Heart right ventricle (tissue), 16 donors: ENCODE measurements around the gene ELMO1. TPM values are rescaled to one million over a fixed set of nuclear protein-coding genes. Genes with fewer than 3 reads are reported as not detected.

ENCODE experiments used
- ATAC-seq, 8 donors: fragments of 200-7000 bp; cut with Tn5 transposase; one replicate each; pipeline ENCODE4 v1.9.1; 2020; ENCODE audit warnings: mild to moderate bottlenecking in 8 of 8, moderate library complexity in 8 of 8, moderate number of reproducible peaks in 1 of 8
- DNase-seq, 2 donors: peaks; one replicate each; pipeline ENCODE4 v3.0.0-alpha.2; 2020
- H3K27ac ChIP-seq, 10 donors: fragments of 200-600 bp; sonication (generic) in 2 of 10; one replicate each; pipeline versions ENCODE4 v1.5.0 to v1.8.0; 2020 to 2022; ENCODE audit warnings: mild to moderate bottlenecking in 3 of 10
- H3K27me3 ChIP-seq, 7 donors: fragments of 200-600 bp; one replicate each; pipeline ENCODE4 v1.8.0; 2021 to 2022; ENCODE audit warnings: mild to moderate bottlenecking in 2 of 7
- H3K36me3 ChIP-seq, 9 donors: fragments of 200-600 bp; sonication (generic) in 1 of 9; one replicate each; pipeline versions ENCODE4 v1.5.0 to v1.8.0; 2020 to 2022; ENCODE audit warnings: mild to moderate bottlenecking in 2 of 9
- H3K4me1 ChIP-seq, 9 donors: fragments of 200-600 bp; sonication (generic) in 1 of 9; one replicate each; pipeline versions ENCODE4 v1.5.0 to v1.8.0; 2020 to 2022; ENCODE audit warnings: mild to moderate bottlenecking in 4 of 9
- H3K4me3 ChIP-seq, 10 donors: fragments of 200-600 bp; sonication (generic) in 2 of 10; one replicate each; pipeline versions ENCODE4 v1.5.0 to v1.8.0; 2020 to 2022; ENCODE audit warnings: mild to moderate bottlenecking in 7 of 10, moderate library complexity in 2 of 10
- H3K9me3 ChIP-seq, 11 donors: fragments of 200-600 bp in 10 of 11; sonication (generic) in 2 of 11; one replicate each; pipeline versions ENCODE4 v1.5.0 to v1.8.0; 2013 to 2022; ENCODE audit warnings: mild to moderate bottlenecking in 2 of 11, control low read depth in 1 of 11, moderate library complexity in 1 of 11
- WGBS, 2 donors: extraction: QIAGEN DNeasy Blood & Tissue Kit; methylation state at CpG; one replicate each; pipeline ENCODE4 v1.1.7; 2013; ENCODE audit warnings: inconsistent platforms in 1 of 2; 5-methylcytosine and 5-hydroxymethylcytosine counted together
- intact Hi-C, 10 donors: fragments of 100-400 bp; cut with DNase I; formaldehyde crosslinking; loops; one replicate each; pipeline versions ENCODE4 v1.11.1 to v1.14.2; 2022
- polyA plus RNA-seq, 2 donors: library from polyadenylated mRNA; stranded (reverse); fragments of 200-250 nt; gene quantifications; one replicate each; pipeline ENCODE4 v1.2.3, GENCODE V29; 2013
- total RNA-seq, 10 donors: library from RNA; stranded (reverse); fragmentation: NEBNext Ultra II Directional in 3 of 10; extraction: Animal tissue kit (Norgen Biotek cat#: 25700) in 3 of 10; gene quantifications; one replicate each; pipeline versions ENCODE4 v1.2.1 to v1.2.4, GENCODE V29; 2021 to 2023
- TF ChIP-seq, protein P1 (sequence below), 9 donors: fragments of 200-600 bp; sonication (generic) in 2 of 9; IDR thresholded peaks; one replicate each; pipeline versions ENCODE4 v1.5.0 to v1.8.0; 2021 to 2022; ENCODE audit warnings: antibody characterized with exemption in 9 of 9, mild to moderate bottlenecking in 5 of 9, moderate library complexity in 1 of 9
- donor health status: Arrhythmogenic right ventricular cardiomyopathy.
- donor health status: ischemic (EF 13 %, LVEDD 7.1; RV severe dilation, severe dysfunction).
- donor health status: healthy with polysubstance abuse.
- donor health status: DM: no; HTN: yes; CAD: no.
- donor health status: DM: no; HTN: no; CAD: no.
- donor health status: ischemic (EF 25% LVEDD 6.9; RV normal size, moderate dysfunction).
- donor health status: ischemic (EF 25% LVEDD 5.7; RV mildly dilated, moderate dysfunction).
- donor health status: healthy.
- donor health status: DM: yes; HTN: yes; CAD: no.
- donor health status: Ischemic cardiomyopathy.
- donor health status: ischemic (EF 35%, LVEDD 5.7; RV mildly dilated, moderate dysfunction).
- donor health status: nonischemic (EF 11% LVEDD 7.7; RV severe dilation, severe dysfunction).
- donor health status: DM: yes; HTN: yes; CAD: no.
- donor health status: PGD.
- donor health status: ischemic (EF 29% LVEDD 5.4; RV normal size, mild dysfunction).
- donor health status: nonischemic (EF 23%, LVEDD 6.1; RV moderate dilation, normal function).

ELMO1 gene
- total and polyA plus RNA-seq, 12 donors: 8.5 to 18.0 (median 13.9) TPM

DNA sequence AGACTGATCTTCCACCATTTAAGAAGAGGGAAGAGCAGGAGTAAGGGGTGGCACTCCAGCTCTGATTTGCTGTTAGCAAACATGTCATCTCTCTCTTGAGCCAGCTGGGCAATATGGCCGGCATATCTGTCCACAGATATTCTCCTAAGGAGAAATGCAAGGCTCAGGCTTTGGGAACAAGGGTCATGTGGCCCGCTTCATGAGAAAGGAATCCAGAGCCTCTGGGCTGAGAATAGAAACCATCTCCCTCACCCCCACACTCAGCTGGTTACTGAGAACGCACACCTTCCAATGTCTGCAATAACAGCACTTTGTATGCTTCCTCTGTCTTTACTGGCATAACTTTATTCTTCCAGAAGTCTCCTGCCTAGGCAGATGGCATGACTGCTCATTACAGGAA is 171.2 kb downstream of the ELMO1 start:
- intact Hi-C loops: no loop called here
- Histone ChIP-seq H3K9me3 (peaks cover 0 to 3% (median 0%) of the 10 kb centered on the region in 11 donors), H3K27ac (no peak overlapping the region), H3K4me1 (peaks cover 0 to 43% (median 16%) of the 10 kb centered on the region in 9 donors), H3K36me3 (no peaks in the 10 kb centered on the region), H3K27me3 (no peaks in the 10 kb centered on the region), H3K4me3 (no peak overlapping the region)
- WGBS, 2 donors: 60 to 76% methylated on average over 3 of the region's 3 CpGs
- TF ChIP-seq, protein P1, sequence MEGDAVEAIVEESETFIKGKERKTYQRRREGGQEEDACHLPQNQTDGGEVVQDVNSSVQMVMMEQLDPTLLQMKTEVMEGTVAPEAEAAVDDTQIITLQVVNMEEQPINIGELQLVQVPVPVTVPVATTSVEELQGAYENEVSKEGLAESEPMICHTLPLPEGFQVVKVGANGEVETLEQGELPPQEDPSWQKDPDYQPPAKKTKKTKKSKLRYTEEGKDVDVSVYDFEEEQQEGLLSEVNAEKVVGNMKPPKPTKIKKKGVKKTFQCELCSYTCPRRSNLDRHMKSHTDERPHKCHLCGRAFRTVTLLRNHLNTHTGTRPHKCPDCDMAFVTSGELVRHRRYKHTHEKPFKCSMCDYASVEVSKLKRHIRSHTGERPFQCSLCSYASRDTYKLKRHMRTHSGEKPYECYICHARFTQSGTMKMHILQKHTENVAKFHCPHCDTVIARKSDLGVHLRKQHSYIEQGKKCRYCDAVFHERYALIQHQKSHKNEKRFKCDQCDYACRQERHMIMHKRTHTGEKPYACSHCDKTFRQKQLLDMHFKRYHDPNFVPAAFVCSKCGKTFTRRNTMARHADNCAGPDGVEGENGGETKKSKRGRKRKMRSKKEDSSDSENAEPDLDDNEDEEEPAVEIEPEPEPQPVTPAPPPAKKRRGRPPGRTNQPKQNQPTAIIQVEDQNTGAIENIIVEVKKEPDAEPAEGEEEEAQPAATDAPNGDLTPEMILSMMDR (IDR thresholded peaks at IDR 0.05): no peak
- DNase-seq (no peak), ATAC-seq (no peak)

GRCh38 chr7:37275078-37275710 is 173.5 kb downstream of the ELMO1 start:
- H3K4me1 ChIP-seq: peaks cover 0 to 29% (median 8%) of the 10 kb centered on the region in 9 donors
- peaks cover 0 to 3% (median 0%) of the 10 kb centered on the region in 11 donors for H3K9me3 ChIP-seq
- ATAC-seq (peak in 1 of 8 donors; percentile 24), DNase-seq (no peak)
- H3K36me3 ChIP-seq: peaks cover 0 to 8% (median 0%) of the 10 kb centered on the region in 9 donors
- H3K27me3 ChIP-seq: no peaks in the 10 kb centered on the region
- intact Hi-C loops: no loop called here
- TF ChIP-seq, protein P1 (IDR thresholded peaks at IDR 0.05): no peak
- no peak overlapping the region for H3K4me3 ChIP-seq
- H3K27ac ChIP-seq: peak overlapping the region in 2 of 10 donors; percentile 8 to 51
- WGBS, 2 donors: 64 to 74% methylated on average over 5 of the region's 5 CpGs

DNA sequence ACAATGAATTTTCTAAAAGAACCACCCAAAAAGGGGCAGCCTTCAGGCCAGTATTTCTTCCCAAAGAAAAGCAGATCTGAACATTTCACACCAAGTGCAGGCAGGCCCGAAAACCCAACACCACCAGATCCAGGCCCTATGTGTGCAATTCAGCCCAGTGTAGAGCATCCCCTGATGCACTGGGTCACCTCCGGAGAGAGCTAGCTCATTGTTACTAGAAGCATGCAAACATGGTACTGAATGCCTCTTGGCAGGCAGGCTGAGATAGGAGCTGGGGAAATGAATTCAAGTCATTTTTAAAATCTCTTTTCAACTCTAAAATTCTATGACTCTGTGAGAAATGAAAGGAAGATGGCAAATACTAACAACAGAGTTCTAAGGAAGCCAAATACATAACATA is 174.8 kb downstream of the ELMO1 start:
- WGBS, 2 donors: 89 to 91% methylated on average over 2 of the region's 2 CpGs
- intact Hi-C loops: no loop called here
- peaks cover 0 to 8% (median 0%) of the 10 kb centered on the region in 9 donors for H3K36me3 ChIP-seq
- DNase-seq (no peak), ATAC-seq (no peak)
- no peak overlapping the region for H3K27ac ChIP-seq
- TF ChIP-seq, protein P1 (IDR thresholded peaks at IDR 0.05): no peak
- no peaks in the 10 kb centered on the region for H3K27me3 ChIP-seq
- H3K4me1 ChIP-seq: peaks cover 0 to 29% (median 8%) of the 10 kb centered on the region in 9 donors
- no peak overlapping the region for H3K4me3 ChIP-seq
- H3K9me3 ChIP-seq: no peaks in the 10 kb centered on the region

DNA sequence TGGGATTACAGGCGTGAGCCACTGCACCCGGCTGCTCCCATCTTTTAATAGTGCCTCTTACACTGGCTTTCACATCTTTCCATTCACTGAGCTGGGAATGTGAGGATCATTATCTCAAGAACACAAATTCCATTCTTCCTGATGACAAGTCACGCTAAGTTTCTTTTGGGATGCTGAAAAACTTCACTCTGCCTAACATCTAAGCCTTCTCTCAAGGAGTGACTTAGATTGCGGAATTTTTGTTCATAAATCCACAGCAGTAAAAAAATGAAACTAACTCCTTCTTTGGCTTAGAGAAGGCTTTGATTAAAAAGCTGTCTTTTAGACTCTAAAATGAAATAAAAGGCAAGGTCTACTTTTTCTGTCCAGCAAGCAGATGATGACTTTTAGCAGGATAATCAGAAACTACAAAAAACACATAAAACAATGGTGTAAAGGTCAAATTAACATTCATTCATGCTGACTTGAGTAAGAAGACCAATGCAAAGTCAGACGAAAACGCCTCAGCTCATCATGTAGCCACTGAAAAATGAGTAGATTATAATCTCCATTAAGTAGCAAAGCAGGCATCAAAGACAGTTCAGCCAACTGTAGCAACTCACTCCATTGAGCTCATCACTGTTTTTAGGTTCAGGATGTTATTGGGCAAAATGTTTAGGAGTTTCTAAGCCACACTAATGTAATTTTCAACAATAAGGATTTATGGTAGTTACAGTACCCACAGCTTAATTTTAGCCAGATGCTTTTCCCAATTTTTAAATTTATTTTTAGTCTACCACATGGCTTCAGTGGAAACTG is 178.8 kb downstream of the ELMO1 start:
- H3K36me3 ChIP-seq: peaks cover 0 to 15% (median 0%) of the 10 kb centered on the region in 9 donors
- H3K27ac ChIP-seq: peak overlapping the region in 1 of 10 donors; percentile 22
- TF ChIP-seq, protein P1 (IDR thresholded peaks at IDR 0.05): no peak
- ATAC-seq (no peak), DNase-seq (no peak)
- H3K4me1 ChIP-seq: peaks cover 0 to 23% (median 8%) of the 10 kb centered on the region in 9 donors
- H3K27me3 ChIP-seq: no peaks in the 10 kb centered on the region
- intact Hi-C loops: loop anchor here in 1 of 10 donors (10.0 kb wide), 1 partner anchor 55 kb away; no protein-coding TSS in a partner anchor
- no peak overlapping the region for H3K4me3 ChIP-seq
- H3K9me3 ChIP-seq: no peaks in the 10 kb centered on the region
- WGBS, 2 donors: 57 to 64% methylated on average over 6 of the region's 6 CpGs
